NB4 (cell line): ENCODE data around the gene GRID1.

ENCODE experiments used
- CTCF ChIP-seq: IDR thresholded peaks from one replicate; pipeline ENCODE4 v1.5.1; 2012; ENCODE audit warnings: low read depth, low read length
- MYC ChIP-seq: IDR thresholded peaks from 2 replicates; pipeline ENCODE4 v1.6.1; 2011; ENCODE audit warnings: low read depth, low read length

GRCh38 chr10:85850736-85851135 lies 515.9 kb downstream of the GRID1 start:
- no peak for TF ChIP-seq CTCF
- no peak for TF ChIP-seq MYC
